ENCODE measurements around the gene KISS1. TPM values are rescaled to one million over a fixed set of nuclear protein-coding genes. Genes with fewer than 3 reads are reported as not detected.

The KISS1 gene
- polyA plus RNA-seq, 1 of the 3 experiments (the other 2 are of a cell fraction), result 0.10 TPM

DNA sequence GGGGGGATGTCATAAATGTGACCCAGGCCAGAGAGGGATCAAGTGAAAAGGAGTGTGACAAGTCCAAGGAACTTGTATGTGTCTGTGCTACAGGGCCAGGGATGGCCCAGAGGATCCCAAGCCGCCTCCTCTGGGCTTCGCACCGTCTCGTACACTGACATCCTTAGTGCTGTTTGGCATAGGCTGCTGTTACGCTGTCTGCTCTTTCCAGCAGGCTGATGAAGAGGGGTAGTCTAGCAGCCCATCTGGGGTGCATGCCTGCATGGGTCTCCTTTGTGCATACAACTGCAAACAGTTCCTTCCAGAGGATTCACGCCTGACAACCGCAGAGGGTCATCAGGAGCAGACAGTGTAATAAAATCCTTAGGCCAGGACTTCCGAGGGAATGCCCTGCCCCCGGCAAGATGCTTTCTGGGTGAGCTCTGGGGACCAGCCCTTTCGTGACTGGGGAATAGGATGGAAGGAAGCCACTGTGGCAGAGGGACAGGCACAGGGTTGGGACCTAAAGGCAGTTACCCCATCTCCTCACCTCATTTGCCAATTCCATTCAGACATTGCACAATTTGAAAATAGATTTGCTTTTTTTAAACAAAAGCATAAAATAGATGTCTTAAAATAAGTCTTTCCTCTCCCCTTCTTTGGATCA lies 23.8 kb upstream of the KISS1 start:
- WGBS (ENCODE audit: low lambda C conversion rate), result 82% methylated on average over 10 of the region's 10 CpGs
- H3K4me2 ChIP-seq, result no peak overlapping the region
- CTCF ChIA-PET, result interaction anchor here (1.9 to 5.4 kb wide), 3 partner anchors 13 to 57 kb away, joined by 8 to 30 read pairs (median 8); no protein-coding TSS in a partner anchor
- H3K4me3 ChIP-seq (ENCODE audit: low read depth in 2 of 2, low read length in 1 of 2), result no peak overlapping the region
- DNase-seq, result no peak
- H3F3A ChIP-seq (replicated peaks; ENCODE audit: insufficient read depth), result no peaks in the 10 kb centered on the region
- H3K4me1 ChIP-seq (ENCODE audit: control insufficient read depth in 1 of 2, insufficient read depth in 2 of 2, low read depth in 1 of 2, low read length in 1 of 2), result peaks cover 0 to 9% of the 10 kb centered on the region in 2 experiments; a peak in 2 of 4 replicates
- no peak overlapping the region; a peak in 1 of 4 replicates for H3K27ac ChIP-seq (ENCODE audit: low read depth in 2 of 2, low read length in 1 of 2)
- H3K9me2 ChIP-seq, result no peaks in the 10 kb centered on the region
- no peaks in the 10 kb centered on the region for H4K20me1 ChIP-seq (ENCODE audit: insufficient read depth)
- TF ChIP-seq TEAD4 (IDR thresholded peaks at IDR 0.05; ENCODE audit: borderline replicate concordance, insufficient read depth) (no peak), RAD21 (IDR thresholded peaks at IDR 0.05; ENCODE audit: low read length) (no peak), JUND (IDR thresholded peaks at IDR 0.05) (no peak), IRF3 (IDR thresholded peaks at IDR 0.05; ENCODE audit: low read depth, low read length) (no peak), CTCF (IDR thresholded peaks at IDR 0.05) (no peak), NFIC (IDR thresholded peaks at IDR 0.05; ENCODE audit: borderline replicate concordance) (no peak), FOXM1 (IDR thresholded peaks at IDR 0.05; ENCODE audit: low read depth) (no peak), TCF12 (IDR thresholded peaks at IDR 0.05) (no peak), EZH2phosphoT487 (IDR thresholded peaks at IDR 0.05; ENCODE audit: borderline replicate concordance, low read depth) (no peak), YY1 (IDR thresholded peaks at IDR 0.05; ENCODE audit: low read depth) (no peak), USF1 (IDR thresholded peaks at IDR 0.05; ENCODE audit: borderline replicate concordance, low read depth) (no peak), SMC3 (IDR thresholded peaks at IDR 0.05; ENCODE audit: low read depth, low read length) (no peak), TAF1 (IDR thresholded peaks at IDR 0.05; ENCODE audit: borderline replicate concordance, low read depth, low read length) (no peak), MXI1 (IDR thresholded peaks at IDR 0.05; ENCODE audit: low read depth, low read length) (no peak), RFX5 (IDR thresholded peaks at IDR 0.05; ENCODE audit: low read length) (no peak), MEF2A (IDR thresholded peaks at IDR 0.05; ENCODE audit: borderline replicate concordance, low read depth) (no peak), ZBTB33 (IDR thresholded peaks at IDR 0.05; ENCODE audit: borderline replicate concordance, low read depth) (no peak), SIN3A (IDR thresholded peaks at IDR 0.05; ENCODE audit: borderline replicate concordance, low read depth, low read length) (no peak)
- TF ChIP-seq, protein P1, sequence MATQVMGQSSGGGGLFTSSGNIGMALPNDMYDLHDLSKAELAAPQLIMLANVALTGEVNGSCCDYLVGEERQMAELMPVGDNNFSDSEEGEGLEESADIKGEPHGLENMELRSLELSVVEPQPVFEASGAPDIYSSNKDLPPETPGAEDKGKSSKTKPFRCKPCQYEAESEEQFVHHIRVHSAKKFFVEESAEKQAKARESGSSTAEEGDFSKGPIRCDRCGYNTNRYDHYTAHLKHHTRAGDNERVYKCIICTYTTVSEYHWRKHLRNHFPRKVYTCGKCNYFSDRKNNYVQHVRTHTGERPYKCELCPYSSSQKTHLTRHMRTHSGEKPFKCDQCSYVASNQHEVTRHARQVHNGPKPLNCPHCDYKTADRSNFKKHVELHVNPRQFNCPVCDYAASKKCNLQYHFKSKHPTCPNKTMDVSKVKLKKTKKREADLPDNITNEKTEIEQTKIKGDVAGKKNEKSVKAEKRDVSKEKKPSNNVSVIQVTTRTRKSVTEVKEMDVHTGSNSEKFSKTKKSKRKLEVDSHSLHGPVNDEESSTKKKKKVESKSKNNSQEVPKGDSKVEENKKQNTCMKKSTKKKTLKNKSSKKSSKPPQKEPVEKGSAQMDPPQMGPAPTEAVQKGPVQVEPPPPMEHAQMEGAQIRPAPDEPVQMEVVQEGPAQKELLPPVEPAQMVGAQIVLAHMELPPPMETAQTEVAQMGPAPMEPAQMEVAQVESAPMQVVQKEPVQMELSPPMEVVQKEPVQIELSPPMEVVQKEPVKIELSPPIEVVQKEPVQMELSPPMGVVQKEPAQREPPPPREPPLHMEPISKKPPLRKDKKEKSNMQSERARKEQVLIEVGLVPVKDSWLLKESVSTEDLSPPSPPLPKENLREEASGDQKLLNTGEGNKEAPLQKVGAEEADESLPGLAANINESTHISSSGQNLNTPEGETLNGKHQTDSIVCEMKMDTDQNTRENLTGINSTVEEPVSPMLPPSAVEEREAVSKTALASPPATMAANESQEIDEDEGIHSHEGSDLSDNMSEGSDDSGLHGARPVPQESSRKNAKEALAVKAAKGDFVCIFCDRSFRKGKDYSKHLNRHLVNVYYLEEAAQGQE (IDR thresholded peaks at IDR 0.05; ENCODE audit: low read depth, low read length), result no peak
- TF ChIP-seq, protein P2, sequence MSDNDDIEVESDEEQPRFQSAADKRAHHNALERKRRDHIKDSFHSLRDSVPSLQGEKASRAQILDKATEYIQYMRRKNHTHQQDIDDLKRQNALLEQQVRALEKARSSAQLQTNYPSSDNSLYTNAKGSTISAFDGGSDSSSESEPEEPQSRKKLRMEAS (IDR thresholded peaks at IDR 0.05; ENCODE audit: low read depth), result no peak
- H3K27me3 ChIP-seq (ENCODE audit: insufficient read depth), result no peaks in the 10 kb centered on the region; the same call in 1 of the 2 replicates
- H3K36me3 ChIP-seq (replicated peaks in 1 of 2; ENCODE audit: control insufficient read depth in 1 of 2, insufficient read depth in 2 of 2, low read length in 1 of 2), result peaks cover 0 to 2% of the 10 kb centered on the region in 2 experiments
- no peaks in the 10 kb centered on the region for H3K9me3 ChIP-seq
- POLR2A ChIA-PET, result no interaction called here
- H3K9ac ChIP-seq, result no peak overlapping the region
- no peak overlapping the region for H2AFZ ChIP-seq (ENCODE audit: low read depth)
- H3K79me2 ChIP-seq (ENCODE audit: insufficient read depth), result no peaks in the 10 kb centered on the region

Measured in SK-N-SH (cell line).